Fibroblast of skin of right quadriceps (primary cell): ENCODE data around the gene L3MBTL2.
"Not testable (repeated sequence)": the region's sequence is repeated elsewhere in the genome, so short reads cannot be mapped to it uniquely, and the experiment has no call there.

Experiments
- DNase-seq: peaks from one replicate; pipeline ENCODE4 v3.0.0-alpha.2; 2013

L3MBTL2 gene

GRCh38 chr22:41204992-41205900 is at the start of gene L3MBTL2:
TSS of gene L3MBTL2 (plus strand) at chr22:41205312. CDS start at chr22:41205363, 51 bp downstream.
- peak; percentile 94 for DNase-seq

DNA sequence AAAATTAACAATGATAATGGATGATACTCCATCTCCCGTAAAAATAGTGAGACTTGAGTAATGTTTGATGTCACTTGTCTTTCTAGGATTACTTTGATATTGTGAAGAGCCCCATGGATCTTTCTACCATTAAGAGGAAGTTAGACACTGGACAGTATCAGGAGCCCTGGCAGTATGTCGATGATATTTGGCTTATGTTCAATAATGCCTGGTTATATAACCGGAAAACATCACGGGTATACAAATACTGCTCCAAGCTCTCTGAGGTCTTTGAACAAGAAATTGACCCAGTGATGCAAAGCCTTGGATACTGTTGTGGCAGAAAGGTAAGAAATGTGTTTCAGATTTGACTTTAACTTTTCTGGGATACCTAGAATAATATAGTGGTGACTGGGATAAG is 48.0 kb upstream of the L3MBTL2 start:
- DNase-seq: no peak

GRCh38 chr22:41169157-41169556 is 36.0 kb upstream of the L3MBTL2 start:
- DNase-seq: no peak

GRCh38 chr22:41171996-41172395 is 33.1 kb upstream of the L3MBTL2 start:
- DNase-seq: no peak

GRCh38 chr22:41175546-41175945 is 29.6 kb upstream of the L3MBTL2 start:
- DNase-seq: no peak

GRCh38 chr22:41177040-41177621 is 28.0 kb upstream of the L3MBTL2 start:
- DNase-seq: no peak

DNA sequence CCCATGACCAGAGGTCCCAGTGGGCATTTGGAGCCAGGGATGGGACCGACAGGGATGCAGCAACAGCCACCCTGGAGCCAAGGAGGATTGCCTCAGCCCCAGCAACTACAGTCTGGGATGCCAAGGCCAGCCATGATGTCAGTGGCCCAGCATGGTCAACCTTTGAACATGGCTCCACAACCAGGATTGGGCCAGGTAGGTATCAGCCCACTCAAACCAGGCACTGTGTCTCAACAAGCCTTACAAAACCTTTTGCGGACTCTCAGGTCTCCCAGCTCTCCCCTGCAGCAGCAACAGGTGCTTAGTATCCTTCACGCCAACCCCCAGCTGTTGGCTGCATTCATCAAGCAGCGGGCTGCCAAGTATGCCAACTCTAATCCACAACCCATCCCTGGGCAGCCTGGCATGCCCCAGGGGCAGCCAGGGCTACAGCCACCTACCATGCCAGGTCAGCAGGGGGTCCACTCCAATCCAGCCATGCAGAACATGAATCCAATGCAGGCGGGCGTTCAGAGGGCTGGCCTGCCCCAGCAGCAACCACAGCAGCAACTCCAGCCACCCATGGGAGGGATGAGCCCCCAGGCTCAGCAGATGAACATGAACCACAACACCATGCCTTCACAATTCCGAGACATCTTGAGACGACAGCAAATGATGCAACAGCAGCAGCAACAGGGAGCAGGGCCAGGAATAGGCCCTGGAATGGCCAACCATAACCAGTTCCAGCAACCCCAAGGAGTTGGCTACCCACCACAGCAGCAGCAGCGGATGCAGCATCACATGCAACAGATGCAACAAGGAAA is 27.3 kb upstream of the L3MBTL2 start:
- no peak for DNase-seq

- DNase-seq: no peak
Measured at GRCh38 chr22:41178425-41178975, 26.6 kb upstream of the L3MBTL2 start.

GRCh38 chr22:41180362-41180761 is 24.8 kb upstream of the L3MBTL2 start:
- not testable (repeated sequence) for DNase-seq

- DNase-seq: no peak
Measured at GRCh38 chr22:41180926-41181325, 24.2 kb upstream of the L3MBTL2 start.

DNA sequence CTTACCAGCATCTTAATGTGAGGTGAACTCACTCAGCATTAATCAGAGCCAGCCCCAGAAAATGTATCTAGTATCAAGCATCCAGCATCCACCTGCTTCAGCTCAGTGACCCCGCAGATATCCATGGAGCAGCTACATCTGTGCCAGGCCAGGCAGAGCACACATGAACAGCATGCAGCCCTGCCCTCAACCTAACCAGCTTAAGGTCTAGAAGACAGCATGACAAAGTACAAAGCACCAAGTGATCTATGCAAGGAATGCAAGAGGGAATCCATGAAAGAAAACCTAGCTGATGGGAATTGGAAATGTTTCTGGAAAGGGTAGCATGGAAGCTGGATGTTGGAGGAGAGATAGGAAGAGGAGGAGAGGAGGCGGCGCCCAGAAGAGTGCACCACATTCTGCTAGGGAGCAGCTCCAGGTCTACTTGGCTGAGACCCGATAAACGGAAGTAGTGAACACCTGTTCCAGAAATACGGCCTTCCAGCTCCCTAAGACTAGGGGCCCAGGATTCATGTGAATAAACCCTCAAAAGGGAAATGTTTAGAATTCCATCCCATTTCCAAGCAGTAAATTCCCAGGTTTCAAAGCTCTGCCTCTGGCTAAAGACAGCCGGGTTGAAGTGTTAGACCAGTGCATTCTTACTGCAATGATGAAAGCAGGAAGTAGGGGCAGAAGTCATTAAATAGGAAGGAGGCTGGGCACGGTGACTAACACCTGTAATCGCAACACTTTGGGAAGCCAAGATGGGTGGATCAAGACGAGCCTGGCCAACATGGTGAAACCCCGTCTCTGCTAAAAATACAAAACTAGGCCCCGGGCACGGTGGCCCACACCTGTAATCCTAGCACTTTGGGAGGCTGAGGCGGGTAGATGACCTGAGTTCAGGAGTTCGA is 23.5 kb upstream of the L3MBTL2 start:
- peak; percentile 69 for DNase-seq

GRCh38 chr22:41184679-41185078 is 20.4 kb upstream of the L3MBTL2 start:
- no peak for DNase-seq

- no peak for DNase-seq
Measured at GRCh38 chr22:41191467-41191866, 13.6 kb upstream of the L3MBTL2 start.

- DNase-seq: no peak
Measured at GRCh38 chr22:41193829-41194228, 11.3 kb upstream of the L3MBTL2 start.

DNA sequence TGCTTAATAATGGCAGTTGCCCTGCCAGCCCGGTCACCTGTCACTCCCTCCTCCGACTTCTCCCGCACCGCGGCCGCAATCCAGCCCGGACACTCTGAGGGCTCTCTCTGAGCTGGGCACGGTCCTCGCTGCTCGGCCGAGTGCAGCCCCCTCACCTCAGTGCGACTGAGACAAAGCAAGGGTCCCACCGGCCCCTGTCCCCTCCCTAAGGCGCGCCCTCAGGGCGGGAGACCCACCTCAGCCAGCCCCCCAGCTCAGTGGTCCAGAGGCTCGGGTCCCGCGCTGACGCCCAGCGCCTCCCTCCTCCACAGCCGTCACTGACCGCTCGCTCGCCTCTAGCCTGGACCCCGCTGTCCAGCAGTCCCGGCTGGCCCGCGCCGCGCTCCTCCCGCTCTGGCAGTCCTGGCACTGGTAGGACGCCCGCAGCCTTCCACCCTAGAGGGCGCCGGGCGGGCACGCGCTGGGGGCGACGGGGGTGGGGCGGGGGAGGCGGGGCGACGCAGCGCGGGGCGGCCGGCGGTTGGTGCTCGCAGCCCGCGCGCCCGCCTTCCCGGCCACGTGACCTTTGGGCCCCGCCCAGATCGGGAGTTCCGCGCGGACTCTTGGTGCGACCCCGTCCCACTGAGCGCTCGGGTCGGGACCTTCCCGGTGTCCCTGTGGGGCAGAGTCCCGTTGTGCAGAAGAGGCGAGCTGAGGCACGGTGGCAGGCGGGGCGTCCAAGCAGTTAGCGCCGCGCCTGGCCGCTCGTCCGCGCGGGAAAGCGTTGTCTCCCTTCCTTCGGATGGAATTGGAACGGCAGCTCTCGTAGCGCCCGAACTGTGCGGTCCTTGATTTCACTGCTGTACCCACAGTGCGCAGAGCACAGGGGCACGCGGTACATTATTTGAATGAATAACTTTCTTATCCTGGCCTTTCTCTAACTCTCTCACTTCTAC is 7.8 kb upstream of the L3MBTL2 start:
- peak; percentile 54 for DNase-seq

DNA sequence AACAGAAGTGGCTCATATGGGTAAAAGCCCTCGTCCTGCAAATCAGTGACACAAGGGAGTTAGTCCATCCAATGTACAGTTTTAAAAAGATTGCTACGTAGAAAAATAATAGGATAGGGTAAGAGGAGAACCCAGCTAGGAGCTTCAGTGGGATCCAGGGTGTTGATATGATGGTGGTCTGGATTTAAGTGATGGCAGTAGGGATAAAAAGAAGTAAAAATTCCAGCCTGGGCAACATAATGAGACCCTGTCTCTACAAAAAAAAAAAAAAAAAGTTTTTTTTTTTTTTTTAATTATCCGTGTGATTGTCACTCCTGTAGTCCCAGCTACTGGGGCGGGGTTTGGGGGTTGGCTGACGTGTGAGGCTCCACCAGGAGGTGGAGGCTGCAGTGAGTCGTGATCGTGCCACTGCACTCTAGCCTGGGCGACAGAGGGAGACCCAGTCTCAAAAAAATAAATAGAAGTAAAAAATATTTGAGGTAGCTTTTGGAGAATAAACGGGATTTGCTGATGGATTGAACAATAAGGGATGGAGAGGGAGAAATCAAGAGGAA is 7.0 kb upstream of the L3MBTL2 start:
- DNase-seq: no peak

DNA sequence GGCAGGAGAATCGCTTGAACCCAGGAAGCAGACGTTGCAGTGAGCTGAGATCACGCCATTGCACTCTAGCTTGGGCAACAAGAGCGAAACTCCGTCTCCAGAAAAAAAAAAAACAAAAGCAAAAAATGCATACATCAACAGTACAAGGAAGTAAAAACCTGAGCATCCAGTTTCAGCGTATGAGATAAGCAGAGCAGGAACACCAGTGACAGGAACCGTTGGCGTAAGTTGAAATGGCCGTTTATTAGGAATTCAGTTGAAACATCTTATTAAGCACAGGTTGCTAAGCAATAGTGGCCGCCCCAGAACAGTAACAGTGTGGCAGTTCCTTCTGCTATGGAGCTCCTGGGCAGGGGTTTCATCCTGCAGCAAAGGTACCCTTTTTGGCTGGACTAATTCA is 4.0 kb upstream of the L3MBTL2 start:
- no peak for DNase-seq

GRCh38 chr22:41203118-41203517 is 2.0 kb upstream of the L3MBTL2 start:
- no peak for DNase-seq

DNA sequence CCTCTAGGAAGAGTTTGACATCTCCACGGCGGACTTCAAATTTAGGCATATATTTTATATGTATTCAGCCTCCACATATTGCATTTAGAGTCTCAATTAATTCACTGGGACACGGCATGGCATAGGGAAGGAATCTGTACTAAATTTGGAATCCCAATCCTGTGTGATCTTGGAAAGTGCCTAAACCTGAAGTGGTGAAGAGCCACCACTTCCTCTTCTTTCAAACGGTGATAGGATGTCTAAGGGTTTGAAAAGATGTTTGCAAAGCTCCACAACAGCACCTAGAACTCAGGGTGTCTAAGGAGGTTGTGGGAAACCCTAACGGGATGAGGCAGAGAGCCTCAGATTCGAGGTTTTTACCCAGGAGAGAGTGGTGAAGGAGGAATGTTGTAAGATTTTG is 1.0 kb upstream of the L3MBTL2 start:
- no peak for DNase-seq

DNA sequence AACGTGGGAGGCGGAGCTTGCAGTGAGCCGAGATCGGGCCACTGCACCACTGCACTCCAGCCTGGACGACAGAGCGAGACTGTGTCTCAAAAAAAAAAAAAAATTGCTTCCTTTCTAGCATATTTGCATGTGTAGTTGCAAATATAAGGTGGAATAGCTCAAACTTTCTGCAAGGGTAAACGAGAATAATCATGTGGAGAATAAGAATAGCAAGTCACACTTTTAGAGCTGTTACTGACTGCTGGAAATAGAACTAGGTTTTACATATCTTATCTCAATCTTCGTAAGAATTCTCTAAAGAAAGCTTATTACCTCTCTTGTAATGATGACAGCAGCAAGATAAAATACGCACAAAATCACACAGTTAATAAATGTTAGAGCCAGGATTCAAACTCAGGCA is 1.6 kb downstream of the L3MBTL2 start:
- no peak for DNase-seq

DNA sequence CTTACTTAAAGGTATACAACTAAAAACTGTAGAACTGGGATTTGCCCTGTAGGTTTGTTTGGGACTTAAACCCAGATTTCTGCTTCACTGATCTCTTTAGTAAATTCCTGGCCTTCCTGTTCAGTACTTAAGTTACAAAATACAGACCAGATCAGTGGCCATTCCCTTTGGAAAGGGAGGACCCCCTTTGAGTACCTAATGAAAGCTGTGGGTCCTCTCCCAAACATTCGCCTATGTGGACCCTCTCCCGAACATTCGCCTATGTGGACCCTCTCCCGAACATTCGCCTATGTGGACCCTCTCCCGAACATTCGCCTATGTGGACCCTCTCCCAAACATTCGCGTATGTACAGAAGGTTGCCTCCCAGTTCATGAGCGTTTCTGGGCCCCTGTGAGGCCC is 10.3 kb downstream of the L3MBTL2 start:
- DNase-seq: no peak
